ENCODE results near the gene TENM4. TPM values are rescaled to one million over a fixed set of nuclear protein-coding genes. Genes with fewer than 3 reads are reported as not detected.

Gene TENM4
- total RNA-seq, 1 experiment from 2014 or later: 0.39 TPM

- H3K4me1 ChIP-seq (ENCODE audit: control insufficient read depth, insufficient read depth, low read length): no peaks in the 10 kb centered on the region
- no peaks in the 10 kb centered on the region for H3K36me3 ChIP-seq (ENCODE audit: control insufficient read depth, insufficient read depth, low read length)
- in situ Hi-C loops (cut with HindIII; ENCODE audit: low pct_unique_long_range_greater_than_20kb, low sequenced_read_pairs) (no loop called here), intact Hi-C loops (cut with micrococcal nuclease; ENCODE audit: unreplicated experiment) (loop anchor here (1.0 kb wide), 1 partner anchor 27 kb away; no protein-coding TSS in a partner anchor)
- no peak for ATAC-seq
- no peak overlapping the region for H3K4me3 ChIP-seq (ENCODE audit: low read depth in 2 of 2, low read length in 2 of 2)
- H3K27ac ChIP-seq (ENCODE audit: low read length): no peak overlapping the region
- no peaks in the 10 kb centered on the region for H3K27me3 ChIP-seq (ENCODE audit: control insufficient read depth, insufficient read depth, low read length)
- BruUV-seq (replicated peaks): no TSS peak
- DNase-seq (ENCODE audit: low read depth, low spot score): no peak
- TF ChIP-seq TCF7L2 (IDR thresholded peaks at IDR 0.05; ENCODE audit: low read depth, low read length): no peak
- TF ChIP-seq SIN3A (IDR thresholded peaks at IDR 0.05; ENCODE audit: borderline replicate concordance, insufficient read depth, low read depth, low read length): no peak
- TF ChIP-seq REST (IDR thresholded peaks at IDR 0.05; ENCODE audit: insufficient read depth in 1 of 2, low read depth in 2 of 2, low read length in 1 of 2): no peak
- TF ChIP-seq POLR2AphosphoS5 (IDR thresholded peaks at IDR 0.05; ENCODE audit: low read depth, low read length): no peak
- TF ChIP-seq CTCF (IDR thresholded peaks at IDR 0.05): no peak
- POLR2A ChIA-PET: no interaction called here
- CTCF ChIA-PET: no interaction called here
- H3K9me3 ChIP-seq (ENCODE audit: control insufficient read depth, insufficient read depth, low read depth, low read length): no peaks in the 10 kb centered on the region
Observed at GRCh38 chr11:79068356-79068755, 372.5 kb downstream of the TENM4 start.

GRCh38 chr11:79067352-79067679, 373.5 kb downstream of the TENM4 start:
- ATAC-seq: no peak
- H3K4me1 ChIP-seq (ENCODE audit: control insufficient read depth, insufficient read depth, low read length): no peaks in the 10 kb centered on the region
- ChIA-PET POLR2A (no interaction called here), CTCF (no interaction called here)
- no peak for DNase-seq (ENCODE audit: low read depth, low spot score)
- in situ Hi-C loops (cut with HindIII; ENCODE audit: low pct_unique_long_range_greater_than_20kb, low sequenced_read_pairs) (no loop called here), intact Hi-C loops (cut with micrococcal nuclease; ENCODE audit: unreplicated experiment) (no loop called here)
- H3K9me3 ChIP-seq (ENCODE audit: control insufficient read depth, insufficient read depth, low read depth, low read length): no peaks in the 10 kb centered on the region
- no TSS peak for BruUV-seq (replicated peaks)
- TF ChIP-seq POLR2AphosphoS5 (IDR thresholded peaks at IDR 0.05; ENCODE audit: low read depth, low read length): no peak
- no peak for TF ChIP-seq CTCF (IDR thresholded peaks at IDR 0.05)
- TF ChIP-seq REST (IDR thresholded peaks at IDR 0.05; ENCODE audit: insufficient read depth in 1 of 2, low read depth in 2 of 2, low read length in 1 of 2): no peak
- H3K27ac ChIP-seq (ENCODE audit: low read length): no peak overlapping the region
- no peaks in the 10 kb centered on the region for H3K36me3 ChIP-seq (ENCODE audit: control insufficient read depth, insufficient read depth, low read length)
- H3K4me3 ChIP-seq (ENCODE audit: low read depth in 2 of 2, low read length in 2 of 2): no peak overlapping the region
- H3K27me3 ChIP-seq (ENCODE audit: control insufficient read depth, insufficient read depth, low read length): no peaks in the 10 kb centered on the region
